ACC112 (cell line): ENCODE results near the gene INSM1.

Experiments used
- H2AFZ ChIP-seq: fragments of 200-600 bp; sonication (generic); one replicate; pipeline ENCODE4 v1.6.0; 2017; ENCODE audit warnings: antibody characterized with exemption, low read length; ENCODE audit not compliant: unreplicated experiment
- H3K27ac ChIP-seq: fragments of 200-600 bp; sonication (generic); 2 replicates; pipeline ENCODE4 v1.5.1; 2014; ENCODE audit warnings: low read depth, mild to moderate bottlenecking, antibody characterized with exemption, low read length, moderate library complexity
- H3K27me3 ChIP-seq: fragments of 200-600 bp; sonication (generic); 2 replicates; pipeline ENCODE4 v1.6.1; 2014; ENCODE audit warnings: mild to moderate bottlenecking, antibody characterized with exemption, low read length, moderate library complexity, mixed read lengths; ENCODE audit not compliant: insufficient read depth
- H3K36me3 ChIP-seq: fragments of 200-600 bp; sonication (generic); 2 replicates; pipeline ENCODE4 v1.6.1; 2016; ENCODE audit warnings: mild to moderate bottlenecking, antibody characterized with exemption, low read length, moderate library complexity, mixed read lengths; ENCODE audit not compliant: insufficient read depth
- H3K4me1 ChIP-seq: fragments of 200-600 bp; sonication (generic); one replicate; pipeline ENCODE4 v1.6.1; 2016; ENCODE audit warnings: low read length, mixed read lengths; ENCODE audit not compliant: insufficient read depth, unreplicated experiment, control insufficient read depth
- H3K4me3 ChIP-seq: fragments of 200-600 bp; sonication (generic); 2 replicates; pipeline ENCODE4 v1.5.1; 2014; ENCODE audit warnings: mild to moderate bottlenecking, low read depth, low read length
- H3K79me2 ChIP-seq: fragments of 200-600 bp; sonication (generic); one replicate; pipeline ENCODE4 v1.6.0; 2016; ENCODE audit warnings: low read length; ENCODE audit not compliant: control insufficient read depth, unreplicated experiment, insufficient read depth

Gene INSM1

GRCh38 chr20:20393207-20394120 is 25.6 kb downstream of the INSM1 start:
- no peak overlapping the region for H3K4me3 ChIP-seq
- no peaks in the 10 kb centered on the region for H3K4me1 ChIP-seq
- no peaks in the 10 kb centered on the region for H3K27me3 ChIP-seq
- H3K27ac ChIP-seq = no peak overlapping the region
- no peaks in the 10 kb centered on the region for H3K79me2 ChIP-seq
- no peak overlapping the region for H2AFZ ChIP-seq
- no peaks in the 10 kb centered on the region for H3K36me3 ChIP-seq

DNA sequence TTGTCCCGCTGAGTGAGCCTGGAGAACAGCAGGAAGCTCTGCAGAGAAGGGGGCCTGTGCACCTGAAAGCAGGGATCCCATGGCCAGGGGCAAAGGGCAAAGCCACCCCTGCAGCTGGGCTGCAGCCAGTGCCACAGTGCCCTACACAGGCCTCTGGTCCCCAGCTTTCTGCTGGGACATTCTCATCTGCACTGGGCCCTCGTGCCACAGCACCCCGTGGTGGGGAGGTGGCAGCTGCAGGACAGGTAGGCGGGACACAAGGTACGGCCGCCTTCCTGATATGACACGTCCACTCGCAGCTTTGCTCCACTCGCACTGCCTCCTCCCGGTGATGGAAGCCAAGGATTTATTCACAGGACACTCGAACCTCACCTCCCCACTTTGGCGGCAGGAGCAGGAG is 27.2 kb downstream of the INSM1 start:
- no peak overlapping the region for H3K4me3 ChIP-seq
- H3K4me1 ChIP-seq = no peaks in the 10 kb centered on the region
- H3K27me3 ChIP-seq = no peaks in the 10 kb centered on the region
- H2AFZ ChIP-seq = no peak overlapping the region
- no peaks in the 10 kb centered on the region for H3K36me3 ChIP-seq
- no peak overlapping the region for H3K27ac ChIP-seq
- H3K79me2 ChIP-seq = no peaks in the 10 kb centered on the region

GRCh38 chr20:20395903-20396568 is 28.1 kb downstream of the INSM1 start:
- Histone ChIP-seq H3K27ac (no peak overlapping the region), H2AFZ (no peak overlapping the region), H3K4me3 (no peak overlapping the region), H3K79me2 (no peaks in the 10 kb centered on the region), H3K4me1 (no peaks in the 10 kb centered on the region), H3K36me3 (no peaks in the 10 kb centered on the region), H3K27me3 (no peaks in the 10 kb centered on the region)

DNA sequence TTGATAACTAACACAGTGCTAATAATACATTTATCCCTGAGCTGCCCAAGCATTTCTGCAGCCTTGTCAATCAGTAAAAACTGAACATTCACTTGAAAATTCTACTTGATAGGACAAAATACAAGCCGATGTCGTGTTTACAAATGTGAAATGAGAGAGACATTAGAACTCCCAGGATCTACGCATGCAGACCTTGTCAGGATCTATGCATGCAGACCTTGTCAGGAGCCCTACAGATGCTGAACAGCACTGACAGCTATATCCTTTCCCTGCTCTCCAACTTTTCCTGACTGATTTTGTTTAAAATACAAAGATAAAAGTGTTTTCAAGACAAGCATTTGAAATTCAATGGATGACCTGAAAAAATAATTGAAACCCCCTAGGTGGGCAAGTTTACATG is 28.9 kb downstream of the INSM1 start:
- H3K4me3 ChIP-seq = no peak overlapping the region
- no peak overlapping the region for H3K27ac ChIP-seq
- H3K79me2 ChIP-seq = no peaks in the 10 kb centered on the region
- H3K27me3 ChIP-seq = no peaks in the 10 kb centered on the region
- H2AFZ ChIP-seq = no peak overlapping the region
- no peaks in the 10 kb centered on the region for H3K4me1 ChIP-seq
- H3K36me3 ChIP-seq = no peaks in the 10 kb centered on the region

DNA sequence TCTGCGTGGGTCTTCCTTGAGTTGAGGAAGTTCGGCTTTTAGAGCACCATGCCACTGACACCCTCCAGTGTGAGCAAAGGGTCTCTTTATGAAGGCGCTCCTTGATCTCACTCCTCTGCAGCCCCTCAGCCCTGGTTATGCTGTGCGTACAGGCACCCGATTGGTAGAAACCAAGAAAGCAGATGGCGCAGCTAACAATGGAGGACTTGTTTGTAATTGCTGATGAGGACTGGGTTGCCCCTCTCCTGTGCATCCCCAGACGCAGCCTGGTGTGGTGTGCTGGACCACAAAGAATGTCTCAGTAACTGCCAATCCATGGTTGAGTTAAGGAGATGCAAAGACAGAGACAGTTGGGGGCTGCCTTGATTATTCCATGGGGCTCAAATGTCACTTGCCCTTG is 30.2 kb downstream of the INSM1 start:
- Histone ChIP-seq H3K27me3 (no peaks in the 10 kb centered on the region), H3K4me3 (no peak overlapping the region), H3K4me1 (no peaks in the 10 kb centered on the region), H3K27ac (no peak overlapping the region), H3K36me3 (no peaks in the 10 kb centered on the region), H2AFZ (no peak overlapping the region), H3K79me2 (no peaks in the 10 kb centered on the region)

DNA sequence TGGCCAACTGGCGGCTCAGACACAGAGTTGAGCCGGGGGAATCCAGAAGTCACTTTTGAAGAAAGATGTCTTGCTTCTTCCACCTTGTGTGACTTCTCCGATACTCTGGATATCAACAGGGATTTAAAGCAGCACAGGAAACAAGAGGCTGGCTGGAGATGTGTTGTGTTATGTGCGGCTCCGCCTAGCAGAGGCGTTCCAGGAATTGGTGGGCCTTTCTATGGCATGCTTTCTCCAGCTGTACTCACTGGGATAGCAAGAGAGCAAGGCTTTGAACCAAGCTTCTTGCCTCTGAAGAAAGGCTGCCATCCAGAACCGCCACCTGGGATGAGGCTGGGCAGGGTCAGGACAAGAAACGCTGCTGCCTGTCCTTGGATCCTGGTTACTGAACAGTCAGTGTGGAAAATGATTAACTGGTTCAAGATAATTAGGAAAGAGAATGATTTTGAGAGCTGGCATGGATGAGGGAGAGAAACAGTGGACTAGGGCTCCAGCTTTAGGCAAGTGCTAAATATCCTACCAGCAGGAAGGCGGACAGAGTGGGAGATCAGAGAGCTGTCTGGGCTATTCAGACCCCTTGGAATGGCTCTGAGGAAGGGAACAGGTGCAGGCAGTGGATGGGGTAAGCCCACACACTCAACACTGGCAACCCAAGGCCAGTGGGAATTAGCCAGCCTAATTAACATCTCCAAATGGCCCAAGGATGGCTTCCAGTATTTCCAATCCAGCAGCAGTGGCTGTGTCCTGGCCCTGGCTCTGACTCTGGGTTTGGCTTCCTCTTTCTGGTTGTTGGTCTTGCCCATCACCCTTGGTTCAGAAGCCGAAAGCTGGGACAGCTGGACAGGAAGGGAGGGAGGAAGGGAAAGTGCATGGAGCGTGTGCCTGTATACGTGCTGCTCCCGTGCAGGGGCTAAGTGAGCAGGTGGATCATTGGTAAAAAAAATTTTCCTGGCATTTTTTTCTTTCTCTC is 31.9 kb downstream of the INSM1 start:
- Histone ChIP-seq H2AFZ (no peak overlapping the region), H3K79me2 (no peaks in the 10 kb centered on the region), H3K27ac (no peak overlapping the region), H3K27me3 (no peaks in the 10 kb centered on the region), H3K36me3 (no peaks in the 10 kb centered on the region), H3K4me1 (no peaks in the 10 kb centered on the region), H3K4me3 (no peak overlapping the region)

- Histone ChIP-seq H3K27ac (no peak overlapping the region), H3K27me3 (no peaks in the 10 kb centered on the region), H3K4me1 (no peaks in the 10 kb centered on the region), H3K79me2 (no peaks in the 10 kb centered on the region), H3K36me3 (no peaks in the 10 kb centered on the region), H2AFZ (no peak overlapping the region), H3K4me3 (no peak overlapping the region)
Observed at GRCh38 chr20:20401991-20402390, 34.1 kb downstream of the INSM1 start.

DNA sequence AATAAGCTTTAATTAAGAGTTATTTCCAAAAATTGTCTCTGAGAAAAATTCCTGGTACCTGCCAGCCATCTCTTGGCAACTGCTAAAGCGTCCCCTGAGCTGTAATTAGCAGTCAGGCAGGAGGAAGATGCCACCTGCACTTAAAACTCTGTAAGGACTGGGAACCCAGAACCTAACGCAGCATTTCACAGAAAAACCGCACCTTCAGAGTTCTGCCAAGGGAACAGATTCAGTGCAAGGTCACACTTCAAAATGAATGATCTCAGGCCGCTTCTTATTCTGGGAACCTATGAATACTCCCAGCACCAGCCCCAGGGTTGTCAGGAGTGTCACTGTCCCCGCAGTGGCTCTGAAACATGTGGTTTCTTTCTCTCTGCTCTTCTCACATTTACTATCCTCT is 36.7 kb downstream of the INSM1 start:
- Histone ChIP-seq H2AFZ (no peak overlapping the region), H3K4me3 (no peak overlapping the region), H3K4me1 (no peaks in the 10 kb centered on the region), H3K27me3 (no peaks in the 10 kb centered on the region), H3K79me2 (no peaks in the 10 kb centered on the region), H3K27ac (no peak overlapping the region), H3K36me3 (no peaks in the 10 kb centered on the region)

- Histone ChIP-seq H3K36me3 (no peaks in the 10 kb centered on the region), H2AFZ (no peak overlapping the region), H3K4me1 (no peaks in the 10 kb centered on the region), H3K27ac (no peak overlapping the region), H3K4me3 (no peak overlapping the region), H3K79me2 (no peaks in the 10 kb centered on the region), H3K27me3 (no peaks in the 10 kb centered on the region)
Observed at GRCh38 chr20:20405623-20406022, 37.7 kb downstream of the INSM1 start.

DNA sequence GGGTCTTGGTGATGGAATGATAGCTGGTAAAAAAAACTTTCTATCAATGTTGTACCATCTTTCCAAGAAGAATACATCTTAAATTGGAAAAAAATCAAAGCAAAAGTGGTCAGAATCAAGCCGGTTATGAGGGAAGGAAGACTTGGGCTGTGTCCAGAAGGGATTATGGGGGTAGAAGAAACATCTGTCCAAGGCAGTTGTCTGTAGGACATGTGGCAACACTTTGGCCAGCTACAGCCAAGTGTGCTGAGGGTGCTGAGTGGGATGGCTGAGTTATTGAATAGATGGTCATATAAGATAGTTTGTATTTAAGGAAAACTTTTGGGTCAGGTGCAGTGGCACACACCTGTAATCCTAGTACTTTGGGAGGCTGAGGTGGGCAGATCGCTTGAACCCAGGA is 38.4 kb downstream of the INSM1 start:
- Histone ChIP-seq H3K79me2 (no peaks in the 10 kb centered on the region), H3K27ac (no peak overlapping the region), H3K27me3 (no peaks in the 10 kb centered on the region), H3K4me1 (no peaks in the 10 kb centered on the region), H2AFZ (no peak overlapping the region), H3K36me3 (no peaks in the 10 kb centered on the region), H3K4me3 (no peak overlapping the region)
